LNCAP (cell line): ENCODE measurements around the gene SLC38A8.

Experiments used
- CTCF ChIP-seq: fragments of 450-650 bp; IDR thresholded peaks from 2 replicates; pipeline ENCODE4 v1.5.1; 2017; ENCODE audit warnings: mild to moderate bottlenecking

SLC38A8 gene

GRCh38 chr16:84085773-84086172 is 43.2 kb upstream of the SLC38A8 start:
- no peak for TF ChIP-seq CTCF

- no peak for TF ChIP-seq CTCF
These were observed 42.7 kb upstream of the SLC38A8 start for GRCh38 chr16:84085271-84085667.

GRCh38 chr16:84084570-84085270 is 42.1 kb upstream of the SLC38A8 start:
- peak; percentile 86 for TF ChIP-seq CTCF

- TF ChIP-seq CTCF = no peak
These were observed 40.4 kb upstream of the SLC38A8 start for GRCh38 chr16:84082835-84083569.

- TF ChIP-seq CTCF = no peak
These were observed 39.5 kb upstream of the SLC38A8 start for GRCh38 chr16:84082110-84082509.

GRCh38 chr16:84081446-84081989 is 38.9 kb upstream of the SLC38A8 start:
- no peak for TF ChIP-seq CTCF

GRCh38 chr16:84080813-84081212 is 38.2 kb upstream of the SLC38A8 start:
- TF ChIP-seq CTCF = no peak
